ENCODE data around the gene GFRA4. TPM values are rescaled to one million over a fixed set of nuclear protein-coding genes. Genes with fewer than 3 reads are reported as not detected.

The GFRA4 gene
- total and polyA plus RNA-seq, 2 donors (not counting 1 experiment from before 2014, with no cell fraction given) = not detected

DNA sequence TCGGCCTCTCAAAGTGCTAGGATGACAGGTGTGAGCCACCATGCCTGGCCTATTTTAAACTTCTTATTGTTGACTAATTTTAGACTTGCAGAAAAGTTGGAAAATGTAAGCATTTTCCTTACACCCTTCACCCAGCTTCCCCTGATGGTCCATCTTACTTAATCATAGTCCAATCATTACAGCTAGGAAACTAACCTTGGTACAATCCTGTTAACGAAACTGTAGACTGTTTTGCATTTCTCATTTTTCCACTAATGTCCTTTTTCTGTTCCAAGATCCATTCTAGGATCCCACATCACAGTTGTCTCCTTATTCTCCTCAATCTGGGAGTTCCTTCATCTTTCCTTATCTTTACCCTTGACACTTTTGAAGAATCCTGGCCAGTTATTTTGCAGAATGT, 659 bp upstream of the GFRA4 start:
- no peaks in the 10 kb centered on the region for H3K9me3 ChIP-seq (ENCODE audit: control insufficient read depth, insufficient read depth, low read depth, low read length)
- no peak overlapping the region for H3K9ac ChIP-seq (ENCODE audit: insufficient read depth, low read length)
- no peak overlapping the region for H3K4me3 ChIP-seq (replicated peaks in 1 of 4; ENCODE audit: control extremely low read depth in 1 of 4, insufficient read depth in 1 of 4, low read depth in 3 of 4, low read length in 4 of 4)
- no peaks in the 10 kb centered on the region for H4K20me1 ChIP-seq (ENCODE audit: control insufficient read depth, extremely low read depth, insufficient read depth, low read length)
- H3K36me3 ChIP-seq (ENCODE audit: control insufficient read depth, insufficient read depth, low read length) = peaks cover 2% of the 10 kb centered on the region
- TF ChIP-seq, protein P1, sequence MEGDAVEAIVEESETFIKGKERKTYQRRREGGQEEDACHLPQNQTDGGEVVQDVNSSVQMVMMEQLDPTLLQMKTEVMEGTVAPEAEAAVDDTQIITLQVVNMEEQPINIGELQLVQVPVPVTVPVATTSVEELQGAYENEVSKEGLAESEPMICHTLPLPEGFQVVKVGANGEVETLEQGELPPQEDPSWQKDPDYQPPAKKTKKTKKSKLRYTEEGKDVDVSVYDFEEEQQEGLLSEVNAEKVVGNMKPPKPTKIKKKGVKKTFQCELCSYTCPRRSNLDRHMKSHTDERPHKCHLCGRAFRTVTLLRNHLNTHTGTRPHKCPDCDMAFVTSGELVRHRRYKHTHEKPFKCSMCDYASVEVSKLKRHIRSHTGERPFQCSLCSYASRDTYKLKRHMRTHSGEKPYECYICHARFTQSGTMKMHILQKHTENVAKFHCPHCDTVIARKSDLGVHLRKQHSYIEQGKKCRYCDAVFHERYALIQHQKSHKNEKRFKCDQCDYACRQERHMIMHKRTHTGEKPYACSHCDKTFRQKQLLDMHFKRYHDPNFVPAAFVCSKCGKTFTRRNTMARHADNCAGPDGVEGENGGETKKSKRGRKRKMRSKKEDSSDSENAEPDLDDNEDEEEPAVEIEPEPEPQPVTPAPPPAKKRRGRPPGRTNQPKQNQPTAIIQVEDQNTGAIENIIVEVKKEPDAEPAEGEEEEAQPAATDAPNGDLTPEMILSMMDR (conservative IDR thresholded peaks at IDR 0.05 in 1 of 2, IDR thresholded peaks at IDR 0.05 in 1 of 2; ENCODE audit: low read depth in 1 of 2, low read length in 2 of 2) = no peak
- TF ChIP-seq EZH2 (IDR thresholded peaks at IDR 0.05; ENCODE audit: low read length, missing control alignments) = no peak
- no peak for DNase-seq (ENCODE audit: low read depth in 2 of 2)
- H2AFZ ChIP-seq (ENCODE audit: low read length) = no peak overlapping the region
- no peaks in the 10 kb centered on the region for H3K79me2 ChIP-seq (ENCODE audit: control insufficient read depth, insufficient read depth, low read length)
- no peak overlapping the region for H3K4me2 ChIP-seq (ENCODE audit: extremely low read depth, insufficient read depth, low read length)
- no peaks in the 10 kb centered on the region for H3K4me1 ChIP-seq (ENCODE audit: control insufficient read depth, extremely low read depth, insufficient read depth, low read length)
- H3K27ac ChIP-seq (ENCODE audit: insufficient read depth, low read length) = no peak overlapping the region
- peaks cover 26% of the 10 kb centered on the region for H3K27me3 ChIP-seq (ENCODE audit: control insufficient read depth, insufficient read depth, low read length)

DNA sequence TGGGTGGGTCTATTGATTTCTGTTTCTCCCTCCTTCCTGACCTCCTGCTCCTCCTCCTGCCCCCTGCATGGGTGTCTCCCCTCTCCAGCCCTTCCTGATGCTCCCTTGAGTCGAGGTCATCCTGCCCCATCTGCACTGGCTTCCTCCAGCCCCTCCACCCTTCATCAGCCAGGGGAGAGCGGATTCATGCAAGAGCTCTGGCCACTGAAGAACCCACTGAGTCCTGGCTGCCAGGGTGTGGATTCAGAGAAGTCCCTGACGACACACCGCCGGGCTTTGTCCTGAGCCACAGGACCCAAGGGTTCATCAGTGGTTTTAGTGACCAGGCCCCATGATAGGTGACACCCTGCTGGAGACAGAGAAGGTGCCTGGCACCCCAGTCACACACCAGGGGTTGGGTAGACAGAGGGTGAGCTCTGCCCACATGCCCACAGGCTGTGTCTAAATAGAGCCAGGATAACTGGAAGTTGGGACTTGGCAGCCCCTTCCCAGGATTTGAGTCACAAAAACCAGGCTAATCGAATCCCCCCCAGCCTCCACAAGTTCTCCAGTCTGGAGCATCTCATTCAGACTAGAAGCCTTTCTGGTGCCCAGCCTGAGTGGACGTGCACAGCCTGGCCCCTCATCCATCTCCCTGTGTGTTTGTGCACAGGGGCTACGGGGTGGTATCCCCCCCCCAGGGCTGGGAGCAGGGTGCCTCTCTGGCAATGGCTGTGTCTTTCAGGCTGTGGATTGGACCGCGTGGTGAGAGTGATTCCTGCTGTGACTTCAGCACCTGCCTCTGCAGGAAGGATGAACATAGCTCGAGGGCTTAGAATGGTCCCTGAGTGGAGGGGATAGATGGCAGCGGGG, 1.2 kb downstream of the GFRA4 start:
- Histone ChIP-seq H3K79me2 (ENCODE audit: control insufficient read depth, insufficient read depth, low read length) (no peaks in the 10 kb centered on the region), H3K4me3 (replicated peaks in 1 of 4; ENCODE audit: control extremely low read depth in 1 of 4, insufficient read depth in 1 of 4, low read depth in 3 of 4, low read length in 4 of 4) (no peak overlapping the region), H4K20me1 (ENCODE audit: control insufficient read depth, extremely low read depth, insufficient read depth, low read length) (no peaks in the 10 kb centered on the region), H3K9me3 (ENCODE audit: control insufficient read depth, insufficient read depth, low read depth, low read length) (no peaks in the 10 kb centered on the region), H3K4me1 (ENCODE audit: control insufficient read depth, extremely low read depth, insufficient read depth, low read length) (no peaks in the 10 kb centered on the region), H3K9ac (ENCODE audit: insufficient read depth, low read length) (no peak overlapping the region), H2AFZ (ENCODE audit: low read length) (no peak overlapping the region), H3K27me3 (ENCODE audit: control insufficient read depth, insufficient read depth, low read length) (peaks cover 33% of the 10 kb centered on the region), H3K36me3 (ENCODE audit: control insufficient read depth, insufficient read depth, low read length) (no peaks in the 10 kb centered on the region), H3K4me2 (ENCODE audit: extremely low read depth, insufficient read depth, low read length) (no peak overlapping the region), H3K27ac (ENCODE audit: insufficient read depth, low read length) (no peak overlapping the region)
- no peak for DNase-seq (ENCODE audit: low read depth in 2 of 2)
- TF ChIP-seq EZH2 (IDR thresholded peaks at IDR 0.05; ENCODE audit: low read length, missing control alignments) = no peak
- TF ChIP-seq, protein P1 (conservative IDR thresholded peaks at IDR 0.05 in 1 of 2, IDR thresholded peaks at IDR 0.05 in 1 of 2; ENCODE audit: low read depth in 1 of 2, low read length in 2 of 2) = no peak

DNA sequence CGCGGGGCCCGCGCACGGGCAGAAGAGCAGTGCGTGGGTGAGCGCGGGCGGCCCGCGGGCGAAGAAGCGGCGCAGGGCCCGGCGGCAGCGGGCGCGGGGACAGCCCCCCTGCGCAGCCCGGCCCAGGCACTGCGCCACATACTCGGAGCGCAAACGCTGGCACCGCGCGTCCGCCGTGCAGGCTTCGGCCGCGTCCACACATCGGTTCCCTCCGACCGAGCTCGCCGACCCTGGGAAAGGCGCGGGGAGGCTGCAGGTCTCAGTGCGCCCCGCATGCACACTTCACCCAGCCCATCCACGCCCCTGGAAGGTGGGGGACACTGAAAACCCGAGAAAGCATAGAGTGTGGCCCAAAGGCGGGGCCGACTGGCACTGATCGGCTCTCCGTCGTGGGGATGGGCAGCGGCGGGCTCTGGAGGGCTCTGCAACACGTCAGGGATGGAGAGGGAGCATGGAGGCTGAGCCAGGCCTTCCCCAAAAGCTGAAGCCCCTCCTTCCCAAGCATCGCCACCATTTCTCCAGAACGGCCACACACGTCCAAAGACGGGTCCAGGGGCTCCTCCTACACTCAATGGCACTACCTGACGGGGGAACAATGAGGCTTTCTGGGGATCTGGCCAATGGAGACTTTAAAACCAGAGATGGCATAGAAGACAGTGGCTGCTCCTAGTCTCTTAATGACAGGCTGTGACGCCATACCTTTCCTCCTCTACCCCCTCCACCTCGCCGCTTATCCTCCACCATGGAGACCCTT, 2.0 kb downstream of the GFRA4 start:
- H3K27ac ChIP-seq (ENCODE audit: insufficient read depth, low read length) = no peak overlapping the region
- H3K36me3 ChIP-seq (ENCODE audit: control insufficient read depth, insufficient read depth, low read length) = no peaks in the 10 kb centered on the region
- no peaks in the 10 kb centered on the region for H3K9me3 ChIP-seq (ENCODE audit: control insufficient read depth, insufficient read depth, low read depth, low read length)
- H3K9ac ChIP-seq (ENCODE audit: insufficient read depth, low read length) = no peak overlapping the region
- H2AFZ ChIP-seq (ENCODE audit: low read length) = no peak overlapping the region
- TF ChIP-seq EZH2 (IDR thresholded peaks at IDR 0.05; ENCODE audit: low read length, missing control alignments) = peak; percentile 92
- TF ChIP-seq, protein P1 (conservative IDR thresholded peaks at IDR 0.05 in 1 of 2, IDR thresholded peaks at IDR 0.05 in 1 of 2; ENCODE audit: low read depth in 1 of 2, low read length in 2 of 2) = no peak
- H4K20me1 ChIP-seq (ENCODE audit: control insufficient read depth, extremely low read depth, insufficient read depth, low read length) = no peaks in the 10 kb centered on the region
- DNase-seq (ENCODE audit: low read depth in 2 of 2) = no peak
- no peaks in the 10 kb centered on the region for H3K4me1 ChIP-seq (ENCODE audit: control insufficient read depth, extremely low read depth, insufficient read depth, low read length)
- peaks cover 33% of the 10 kb centered on the region for H3K27me3 ChIP-seq (ENCODE audit: control insufficient read depth, insufficient read depth, low read length)
- no peaks in the 10 kb centered on the region for H3K79me2 ChIP-seq (ENCODE audit: control insufficient read depth, insufficient read depth, low read length)
- H3K4me2 ChIP-seq (ENCODE audit: extremely low read depth, insufficient read depth, low read length) = no peak overlapping the region
- H3K4me3 ChIP-seq (replicated peaks in 1 of 4; ENCODE audit: control extremely low read depth in 1 of 4, insufficient read depth in 1 of 4, low read depth in 3 of 4, low read length in 4 of 4) = no peak overlapping the region

Data from fibroblast of lung (primary cell).